H9 (cell line): Measurements from ENCODE around the gene NSFL1C. TPM values are rescaled to one million over a fixed set of nuclear protein-coding genes. Genes with fewer than 3 reads are reported as not detected.

Experiments
- DNase-seq: peaks from one replicate; pipeline ENCODE4 v3.0.0-alpha.2; 2017
- H2AFZ ChIP-seq: one replicate; pipeline ENCODE4 v1.6.1; 2013; ENCODE audit warnings: mild to moderate bottlenecking, low read length, control low read depth, moderate library complexity
- H2AK5ac ChIP-seq: 2 replicates; pipeline ENCODE4 v1.6.1; 2013; ENCODE audit warnings: low read length, control low read depth, mixed read lengths; ENCODE audit not compliant: insufficient read length
- H2BK120ac ChIP-seq: one replicate; pipeline ENCODE4 v1.6.1; 2013; ENCODE audit warnings: low read depth, mild to moderate bottlenecking, low read length, control low read depth, inconsistent platforms; ENCODE audit not compliant: poor library complexity, severe bottlenecking
- H2BK12ac ChIP-seq: 2 replicates; pipeline ENCODE4 v1.6.1; 2013; ENCODE audit warnings: low read length, control low read depth, mixed read lengths, low read depth; ENCODE audit not compliant: insufficient read length
- H2BK15ac ChIP-seq: 2 replicates; pipeline ENCODE4 v1.6.1; 2013; ENCODE audit warnings: low read depth, low read length, control low read depth
- H2BK20ac ChIP-seq: one replicate; pipeline ENCODE4 v1.6.1; 2013; ENCODE audit warnings: low read depth, mild to moderate bottlenecking, low read length, control low read depth, inconsistent platforms; ENCODE audit not compliant: poor library complexity, severe bottlenecking
- H2BK5ac ChIP-seq: 2 replicates; pipeline ENCODE4 v1.6.1; 2013; ENCODE audit warnings: low read length, control low read depth, mixed read lengths; ENCODE audit not compliant: insufficient read length
- H3K14ac ChIP-seq: 2 replicates; pipeline ENCODE4 v1.6.1; 2013; ENCODE audit warnings: low read length, control low read depth; ENCODE audit not compliant: insufficient read depth
- H3K18ac ChIP-seq: 2 replicates; pipeline ENCODE4 v1.6.1; 2013; ENCODE audit warnings: low read depth, mild to moderate bottlenecking, mixed read lengths, low read length, control low read depth; ENCODE audit not compliant: insufficient read length
- H3K23ac ChIP-seq: 2 replicates; pipeline ENCODE4 v1.6.1; 2013; ENCODE audit warnings: low read length, control low read depth, mixed read lengths, low read depth; ENCODE audit not compliant: insufficient read length
- H3K23me2 ChIP-seq: 2 replicates; pipeline ENCODE4 v1.6.1; 2013; ENCODE audit warnings: low read depth, mild to moderate bottlenecking, mixed read lengths, low read length, control low read depth; ENCODE audit not compliant: insufficient read length, poor library complexity, severe bottlenecking
- H3K27ac ChIP-seq: 2 replicates; pipeline ENCODE4 v1.5.1; 2013; ENCODE audit warnings: low read length, control low read depth, mixed read lengths, low read depth; ENCODE audit not compliant: insufficient read length
- H3K27me3 ChIP-seq: 2 replicates; pipeline ENCODE4 v1.6.1; 2013; ENCODE audit warnings: low read length, control low read depth, inconsistent platforms; ENCODE audit not compliant: insufficient read depth
- H3K4ac ChIP-seq: 2 replicates; pipeline ENCODE4 v1.6.1; 2013; ENCODE audit warnings: low read depth, mild to moderate bottlenecking, control low read depth, inconsistent platforms, low read length, moderate library complexity
- H3K4me1 ChIP-seq: 2 replicates; pipeline ENCODE4 v1.6.1; 2013; ENCODE audit warnings: low read length, control low read depth, inconsistent platforms; ENCODE audit not compliant: insufficient read depth
- H3K4me2 ChIP-seq: 2 replicates; pipeline ENCODE4 v1.6.1; 2013; ENCODE audit warnings: low read length, control low read depth, mixed read lengths; ENCODE audit not compliant: insufficient read length, insufficient read depth
- H3K56ac ChIP-seq: 2 replicates; pipeline ENCODE4 v1.6.1; 2013; ENCODE audit warnings: low read depth, mild to moderate bottlenecking, mixed read lengths, low read length, control low read depth; ENCODE audit not compliant: insufficient read length
- H3K79me1 ChIP-seq: 2 replicates; pipeline ENCODE4 v1.6.1; 2013; ENCODE audit warnings: low read depth, mild to moderate bottlenecking, moderate library complexity, low read length, control low read depth, inconsistent platforms; ENCODE audit not compliant: insufficient read depth, poor library complexity, severe bottlenecking
- H3K79me2 ChIP-seq: 2 replicates; pipeline ENCODE4 v1.6.1; 2013; ENCODE audit warnings: low read length, control low read depth, inconsistent platforms; ENCODE audit not compliant: insufficient read depth
- H3K9ac ChIP-seq: 2 replicates; pipeline ENCODE4 v1.6.1; 2013; ENCODE audit warnings: low read length, control low read depth, mixed read lengths; ENCODE audit not compliant: insufficient read length; ENCODE audit errors: extremely low read depth
- H3K9me3 ChIP-seq: one replicate; pipeline ENCODE4 v1.6.1; 2013; ENCODE audit warnings: low read depth, low read length, inconsistent platforms; ENCODE audit not compliant: control insufficient read depth
- H3T11ph ChIP-seq: one replicate; pipeline ENCODE4 v1.6.1; 2013; ENCODE audit warnings: mild to moderate bottlenecking, low read length, control low read depth, inconsistent platforms
- H4K20me1 ChIP-seq: one replicate; pipeline ENCODE4 v1.6.1; 2013; ENCODE audit not compliant: control insufficient read depth, insufficient read length, insufficient read depth
- H4K5ac ChIP-seq: 2 replicates; pipeline ENCODE4 v1.6.1; 2013; ENCODE audit warnings: low read depth, mild to moderate bottlenecking, mixed read lengths, low read length, control low read depth; ENCODE audit not compliant: insufficient read length
- H4K8ac ChIP-seq: replicated peaks from 2 replicates; pipeline ENCODE4 v1.6.1; 2013; ENCODE audit warnings: low read length, control low read depth, mixed read lengths, low read depth; ENCODE audit not compliant: insufficient read length
- H4K91ac ChIP-seq: 2 replicates; pipeline ENCODE4 v1.6.1; 2013; ENCODE audit warnings: low read depth, mild to moderate bottlenecking, moderate library complexity, mixed read lengths, low read length, control low read depth; ENCODE audit not compliant: insufficient read length
- H3K27ac Mint-ChIP-seq, 3 experiments: 2 replicates in 2 of 3; 3 replicates in 1 of 3; pipeline ENCODE4 v1.8.0; 2020 to 2021; ENCODE audit warnings: mixed read lengths in 3 of 3, mild to moderate bottlenecking in 1 of 3, moderate library complexity in 1 of 3
- H3K27me3 Mint-ChIP-seq: 2 replicates; pipeline ENCODE4 v1.8.0; 2021; ENCODE audit warnings: low read depth, mild to moderate bottlenecking, moderate library complexity, mixed read lengths
- H3K36me3 Mint-ChIP-seq, 3 experiments: 2 replicates in 2 of 3; 3 replicates in 1 of 3; pipeline ENCODE4 v1.8.0; 2020 to 2021; ENCODE audit warnings: low read depth in 3 of 3, mixed read lengths in 3 of 3; ENCODE audit not compliant: insufficient read depth in 1 of 3
- H3K4me1 Mint-ChIP-seq, 2 experiments: 2 replicates each; pipeline ENCODE4 v1.8.0; 2020; ENCODE audit warnings: mixed read lengths in 2 of 2
- H3K4me3 Mint-ChIP-seq, 2 experiments: 2 replicates in 1 of 2; 3 replicates in 1 of 2; pipeline ENCODE4 v1.8.0; 2020 to 2021; ENCODE audit warnings: mild to moderate bottlenecking in 2 of 2, mixed read lengths in 2 of 2, moderate library complexity in 1 of 2
- H3K9me3 Mint-ChIP-seq, 2 experiments: 2 replicates in 1 of 2; 3 replicates in 1 of 2; pipeline ENCODE4 v1.8.0; 2020; ENCODE audit warnings: mild to moderate bottlenecking in 2 of 2, mixed read lengths in 2 of 2, moderate library complexity in 1 of 2
- WGBS: extraction: QIAGEN DNeasy Blood & Tissue Kit; methylation state at CpG from one replicate; pipeline ENCODE4 v1.1.7; 2013; ENCODE audit warnings: missing lambda C conversion rate, low lambda C conversion rate, mixed read lengths; ENCODE audit not compliant: insufficient read length; ENCODE audit errors: extremely low coverage; 5-methylcytosine and 5-hydroxymethylcytosine counted together
- total RNA-seq: library from RNA; stranded (reverse); gene quantifications from 2 replicates; pipeline ENCODE4 v1.2.1, GENCODE V29; 2021
- TF ChIP-seq, protein P1 (sequence below): fragments of 200-600 bp; sonication (generic); conservative IDR thresholded peaks from 3 replicates; pipeline ENCODE4 v1.8.0; 2021; ENCODE audit warnings: antibody characterized with exemption, mild to moderate bottlenecking

NSFL1C gene
- total RNA-seq, 1 experiment from 2014 or later: 81.8 TPM

DNA sequence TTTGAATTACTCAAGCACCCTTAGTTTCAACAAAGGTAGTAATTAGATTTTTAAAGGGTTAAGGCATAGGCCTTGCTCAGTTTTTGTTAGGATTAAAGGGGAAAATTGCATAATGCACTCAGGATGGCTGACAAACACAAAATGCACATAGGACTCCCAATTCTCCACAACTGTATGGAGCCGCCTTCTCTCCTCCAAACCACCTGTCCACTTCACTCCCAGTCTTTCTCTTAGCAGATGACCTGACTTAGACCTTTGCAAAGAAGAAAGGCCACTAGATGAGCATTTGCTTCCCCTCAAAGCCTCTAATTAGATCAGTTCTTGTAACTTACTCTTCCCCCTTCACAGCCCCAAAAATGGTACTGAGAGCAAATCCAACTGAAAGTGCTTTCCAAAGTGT lies 20.1 kb downstream of the NSFL1C start:
- DNase-seq: no peak
- Histone ChIP-seq H3T11ph (no peak overlapping the region), H3K27ac (no peak overlapping the region), H3K27me3 (no peaks in the 10 kb centered on the region), H3K56ac (no peak overlapping the region), H3K4ac (no peak overlapping the region), H2BK15ac (no peak overlapping the region), H4K5ac (no peak overlapping the region), H2AK5ac (no peak overlapping the region), H4K8ac (no peak overlapping the region), H3K18ac (no peak overlapping the region), H3K23me2 (no peaks in the 10 kb centered on the region), H4K20me1 (no peaks in the 10 kb centered on the region), H3K14ac (no peak overlapping the region), H2BK120ac (no peak overlapping the region), H2BK12ac (no peak overlapping the region), H2AFZ (no peak overlapping the region), H2BK5ac (no peak overlapping the region), H4K91ac (no peak overlapping the region), H3K4me2 (no peak overlapping the region), H3K9me3 (peaks cover 12% of the 10 kb centered on the region), H3K23ac (no peak overlapping the region), H3K4me1 (no peaks in the 10 kb centered on the region), H2BK20ac (no peak overlapping the region), H3K79me2 (no peaks in the 10 kb centered on the region), H3K79me1 (no peaks in the 10 kb centered on the region), H3K9ac (no peak overlapping the region)
- H3K4me3 Mint-ChIP-seq: no peak overlapping the region
- TF ChIP-seq, protein P1, sequence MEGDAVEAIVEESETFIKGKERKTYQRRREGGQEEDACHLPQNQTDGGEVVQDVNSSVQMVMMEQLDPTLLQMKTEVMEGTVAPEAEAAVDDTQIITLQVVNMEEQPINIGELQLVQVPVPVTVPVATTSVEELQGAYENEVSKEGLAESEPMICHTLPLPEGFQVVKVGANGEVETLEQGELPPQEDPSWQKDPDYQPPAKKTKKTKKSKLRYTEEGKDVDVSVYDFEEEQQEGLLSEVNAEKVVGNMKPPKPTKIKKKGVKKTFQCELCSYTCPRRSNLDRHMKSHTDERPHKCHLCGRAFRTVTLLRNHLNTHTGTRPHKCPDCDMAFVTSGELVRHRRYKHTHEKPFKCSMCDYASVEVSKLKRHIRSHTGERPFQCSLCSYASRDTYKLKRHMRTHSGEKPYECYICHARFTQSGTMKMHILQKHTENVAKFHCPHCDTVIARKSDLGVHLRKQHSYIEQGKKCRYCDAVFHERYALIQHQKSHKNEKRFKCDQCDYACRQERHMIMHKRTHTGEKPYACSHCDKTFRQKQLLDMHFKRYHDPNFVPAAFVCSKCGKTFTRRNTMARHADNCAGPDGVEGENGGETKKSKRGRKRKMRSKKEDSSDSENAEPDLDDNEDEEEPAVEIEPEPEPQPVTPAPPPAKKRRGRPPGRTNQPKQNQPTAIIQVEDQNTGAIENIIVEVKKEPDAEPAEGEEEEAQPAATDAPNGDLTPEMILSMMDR: no peak
- H3K9me3 Mint-ChIP-seq: no peaks in the 10 kb centered on the region; a peak in 1 of 5 replicates
- H3K27me3 Mint-ChIP-seq: no peaks in the 10 kb centered on the region
- WGBS: no CpG with 5 or more reads among the region's 1 CpG
- peaks cover 48 to 87% (median 81%) of the 10 kb centered on the region in 3 experiments; a peak in 6 of 7 replicates for H3K36me3 Mint-ChIP-seq
- H3K27ac Mint-ChIP-seq: no peak overlapping the region
- H3K4me1 Mint-ChIP-seq: no peaks in the 10 kb centered on the region
